Measurements from ENCODE around the gene MRPL52.

MRPL52 gene

GRCh38 chr14:22822016-22822570 is 7.6 kb upstream of the MRPL52 start:
- H3K27ac ChIP-seq = no peak overlapping the region
- no peak for TF ChIP-seq ZFX (IDR thresholded peaks at IDR 0.05)
- TF ChIP-seq CTCF (conservative IDR thresholded peaks at IDR 0.05) = no peak

- H3K27ac ChIP-seq = no peak overlapping the region
- TF ChIP-seq CTCF (conservative IDR thresholded peaks at IDR 0.05) (peak; percentile 67), ZFX (IDR thresholded peaks at IDR 0.05) (no peak)
These were observed 7.1 kb upstream of the MRPL52 start for GRCh38 chr14:22822571-22823098.

GRCh38 chr14:22824711-22825359 is 4.9 kb upstream of the MRPL52 start:
- TF ChIP-seq CTCF (conservative IDR thresholded peaks at IDR 0.05) (no peak), ZFX (IDR thresholded peaks at IDR 0.05) (no peak)
- H3K27ac ChIP-seq = no peak overlapping the region

GRCh38 chr14:22829076-22829660 is 519 bp upstream of the MRPL52 start:
- peak overlapping the region; percentile 88 for H3K27ac ChIP-seq

- no peak for TF ChIP-seq CTCF (conservative IDR thresholded peaks at IDR 0.05)
- TF ChIP-seq ZFX (IDR thresholded peaks at IDR 0.05) = no peak
- peak overlapping the region; percentile 88 for H3K27ac ChIP-seq
These were observed 840 bp downstream of the MRPL52 start for GRCh38 chr14:22830443-22831010.

- no peak overlapping the region for H3K27ac ChIP-seq
- no peak for TF ChIP-seq ZFX (IDR thresholded peaks at IDR 0.05)
- no peak for TF ChIP-seq CTCF (conservative IDR thresholded peaks at IDR 0.05)
These were observed 5.8 kb downstream of the MRPL52 start for GRCh38 chr14:22835505-22835904.

GRCh38 chr14:22836301-22837113 is 6.8 kb downstream of the MRPL52 start, which contains the start of gene MMP14:
Gene MMP14 (plus strand): TSS chr14:22836585. CDS start chr14:22836818, 233 bp downstream.
- H3K27ac ChIP-seq = no peak within 1 kb of the TSS; the same call in 1 of the 2 replicates
- TF ChIP-seq ZFX (IDR thresholded peaks at IDR 0.05) (no peak), CTCF (conservative IDR thresholded peaks at IDR 0.05) (no peak)
